Measurements from ENCODE around the gene UGDH. TPM values are rescaled to one million over a fixed set of nuclear protein-coding genes. Genes with fewer than 3 reads are reported as not detected.

UGDH gene
- total and polyA plus RNA-seq, 2 of the 8 experiments (the other 6 are each of a cell fraction or from before 2014, with no cell fraction given): 32.0 to 128 TPM

GRCh38 chr4:39490322-39490721, 36.9 kb downstream of the UGDH start:
- Histone ChIP-seq H4K5ac (ENCODE audit: insufficient read length, low read depth, low read length) (no peak overlapping the region), H2BK12ac (ENCODE audit: low read depth, low read length) (no peak overlapping the region), H2BK5ac (ENCODE audit: low read depth, low read length) (no peak overlapping the region), H3K9ac (replicated peaks in 1 of 4; ENCODE audit: extremely low read depth in 1 of 4, low read depth in 3 of 4, low read length in 3 of 4) (no peak overlapping the region), H4K91ac (replicated peaks; ENCODE audit: insufficient read length, low read length) (no peak overlapping the region), H3K23me2 (ENCODE audit: low read depth, low read length) (0 out of 2 replicates have a peak, but pooled peaks cover 1% of the 10 kb centered on the region), H3K14ac (ENCODE audit: insufficient read length) (no peak overlapping the region), H2AFZ (ENCODE audit: low read length) (no peak overlapping the region), H3K23ac (ENCODE audit: insufficient read length) (no peak overlapping the region), H2BK120ac (replicated peaks; ENCODE audit: low read depth, low read length) (no peak overlapping the region), H3K18ac (ENCODE audit: extremely low read depth, low read length) (no peak overlapping the region), H3K27ac (ENCODE audit: low read depth, low read length) (no peak overlapping the region), H3K79me1 (ENCODE audit: low read depth, low read length) (no peaks in the 10 kb centered on the region), H3K9me3 (ENCODE audit: insufficient read depth in 2 of 2, low read depth in 1 of 2, low read length in 1 of 2) (no peaks in the 10 kb centered on the region), H3K56ac (replicated peaks; ENCODE audit: insufficient read length, low read depth, low read length) (no peak overlapping the region), H2BK15ac (ENCODE audit: low read length) (no peak overlapping the region), H3K4me3 (ENCODE audit: extremely low read depth in 1 of 4, insufficient read depth in 2 of 4, low read depth in 3 of 4, low read length in 4 of 4) (no peak overlapping the region), H3K27me3 (replicated peaks in 1 of 4; ENCODE audit: control insufficient read depth in 3 of 4, extremely low read depth in 1 of 4, insufficient read depth in 3 of 4, low read length in 3 of 4) (no peaks in the 10 kb centered on the region), H3K79me2 (ENCODE audit: control insufficient read depth in 1 of 2, insufficient read depth in 2 of 2, low read length in 2 of 2) (no peaks in the 10 kb centered on the region), H2BK20ac (ENCODE audit: low read length) (no peak overlapping the region), H3K4ac (replicated peaks; ENCODE audit: insufficient read length, low read depth, low read length) (no peak overlapping the region), H3K36me3 (ENCODE audit: control insufficient read depth in 2 of 4, insufficient read depth in 4 of 4, low read length in 3 of 4) (no peaks in the 10 kb centered on the region), H4K20me1 (replicated peaks in 1 of 2; ENCODE audit: control insufficient read depth in 1 of 2, insufficient read depth in 2 of 2, low read length in 2 of 2) (no peaks in the 10 kb centered on the region), H3K4me2 (ENCODE audit: insufficient read depth in 1 of 2, low read depth in 2 of 2, low read length in 2 of 2) (no peak overlapping the region), H4K8ac (ENCODE audit: extremely low read depth, insufficient read depth, low read length) (no peak overlapping the region), H2AK5ac (ENCODE audit: low read depth, low read length) (no peak overlapping the region), H3K4me1 (replicated peaks in 1 of 4; ENCODE audit: control insufficient read depth in 3 of 4, insufficient read depth in 4 of 4, low read length in 3 of 4) (no peaks in the 10 kb centered on the region)
- ChIA-PET POLR2A (ENCODE audit: partially characterized antibody) (interaction anchor here (1.0 to 2.0 kb wide), 2 partner anchors 32 to 34 kb away, joined by 3 to 6 read pairs; partner anchors contain the start of genes LIAS and RPL9), CTCF (ENCODE audit: partially characterized antibody) (interaction anchor here (1.0 kb wide), 1 partner anchor 12 kb away, joined by 3 read pairs; no protein-coding TSS in a partner anchor)
- TF ChIP-seq CHD1 (IDR thresholded peaks at IDR 0.05; ENCODE audit: low read depth, low read length) (no peak), JUND (IDR thresholded peaks at IDR 0.05; ENCODE audit: low read length) (no peak)
- TF ChIP-seq, protein P1, sequence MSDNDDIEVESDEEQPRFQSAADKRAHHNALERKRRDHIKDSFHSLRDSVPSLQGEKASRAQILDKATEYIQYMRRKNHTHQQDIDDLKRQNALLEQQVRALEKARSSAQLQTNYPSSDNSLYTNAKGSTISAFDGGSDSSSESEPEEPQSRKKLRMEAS (IDR thresholded peaks at IDR 0.05): no peak
- WGBS, 2 experiments (ENCODE audit: extremely low coverage in 1 of 2, insufficient coverage in 1 of 2, insufficient read length in 1 of 2, insufficient replicate concordance in 2 of 2, low coverage in 1 of 2, low lambda C conversion rate in 2 of 2, missing lambda C conversion rate in 1 of 2): 96% methylated on average over 2 of the region's 2 CpGs; no CpG with 5 or more reads in 1 of the 2 experiments
- no peak for DNase-seq (ENCODE audit: low read depth in 1 of 2, low spot score in 2 of 2)
- FAIRE-seq: no peak

Data from H1 (cell line).